ENCODE data around the gene SARNP.
"Not testable (repeated sequence)": the region's sequence is repeated elsewhere in the genome, so short reads cannot be mapped to it uniquely, and the experiment has no call there.

SARNP gene

DNA sequence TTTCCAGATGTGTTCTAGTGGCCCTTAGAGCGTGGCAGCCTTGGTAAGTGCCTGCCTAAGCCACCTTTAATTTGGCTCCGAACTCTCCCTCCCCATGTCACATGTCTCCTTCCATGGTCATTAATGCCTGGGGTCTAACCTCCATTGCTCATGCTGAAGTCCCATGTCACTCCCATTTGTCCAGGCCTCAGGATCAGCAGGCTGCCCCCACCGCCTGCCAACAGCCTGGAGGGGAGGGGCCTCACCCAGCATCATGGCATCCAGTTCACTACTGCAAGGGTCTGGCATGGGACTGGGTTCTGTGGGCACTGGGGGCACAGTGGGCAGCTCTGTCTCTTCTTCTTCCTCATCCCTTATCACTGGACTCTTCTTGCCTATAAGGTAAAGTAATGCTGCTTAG is 20.8 kb upstream of the SARNP start:
- DNase-seq, result no peak

DNA sequence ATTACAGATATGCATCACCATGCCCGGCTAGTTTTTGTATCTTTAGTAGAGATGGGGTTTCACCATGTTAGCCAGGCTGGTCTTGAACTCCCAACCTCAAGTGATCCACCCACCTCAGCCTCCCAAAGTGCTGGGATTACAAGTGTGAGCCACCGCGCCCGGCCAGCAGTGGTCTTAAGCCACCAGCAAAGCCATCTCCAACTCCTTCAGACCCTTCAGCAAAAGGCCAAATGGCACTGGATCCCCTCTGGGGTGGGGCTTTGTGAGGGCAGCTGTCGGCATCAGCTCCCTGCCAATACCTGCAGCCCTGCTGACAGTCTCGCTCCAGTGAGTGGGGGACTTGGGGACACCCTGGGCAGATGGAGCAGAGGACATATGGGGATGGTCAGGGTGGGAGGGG is 16.9 kb upstream of the SARNP start:
- not testable (repeated sequence) for DNase-seq

DNA sequence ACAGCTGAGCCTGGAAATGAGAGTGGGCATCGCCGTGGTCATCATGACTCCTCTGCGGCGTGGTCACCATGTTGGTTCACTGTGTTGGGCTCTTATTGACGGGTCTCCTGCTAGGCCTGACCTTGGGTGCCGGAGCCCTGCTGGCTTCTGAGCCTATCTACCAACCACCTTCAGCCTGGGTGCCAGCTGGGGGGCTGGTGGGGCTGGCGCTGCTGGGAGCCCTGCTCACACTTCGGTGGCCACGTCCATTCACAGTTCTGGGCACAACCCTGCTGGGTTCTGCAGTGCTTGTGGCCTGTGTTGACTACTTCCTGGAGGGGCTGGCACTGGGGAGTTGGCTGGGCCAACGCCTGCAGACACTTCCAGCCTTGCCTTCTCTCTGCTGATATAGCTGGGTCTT is 15.5 kb upstream of the SARNP start:
- DNase-seq, result no peak

DNA sequence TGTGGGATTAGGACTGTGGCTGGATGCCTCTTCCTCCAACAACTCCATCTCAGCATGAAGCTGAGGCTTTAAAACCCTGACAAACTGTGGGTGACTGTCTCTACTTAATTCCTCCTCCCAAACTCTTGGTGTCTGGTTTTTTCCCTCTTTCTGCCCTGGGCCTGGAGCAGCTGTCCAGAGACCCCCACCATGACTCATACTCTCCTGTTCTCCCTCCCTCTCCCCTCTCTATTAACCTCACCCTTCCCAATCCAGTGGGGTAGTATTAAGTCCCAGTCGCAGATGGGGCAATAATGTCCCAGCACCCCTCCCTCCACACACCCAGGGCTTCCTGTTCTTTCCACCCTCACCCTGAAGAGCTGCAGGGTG is 13.9 kb upstream of the SARNP start:
- no peak for DNase-seq

DNA sequence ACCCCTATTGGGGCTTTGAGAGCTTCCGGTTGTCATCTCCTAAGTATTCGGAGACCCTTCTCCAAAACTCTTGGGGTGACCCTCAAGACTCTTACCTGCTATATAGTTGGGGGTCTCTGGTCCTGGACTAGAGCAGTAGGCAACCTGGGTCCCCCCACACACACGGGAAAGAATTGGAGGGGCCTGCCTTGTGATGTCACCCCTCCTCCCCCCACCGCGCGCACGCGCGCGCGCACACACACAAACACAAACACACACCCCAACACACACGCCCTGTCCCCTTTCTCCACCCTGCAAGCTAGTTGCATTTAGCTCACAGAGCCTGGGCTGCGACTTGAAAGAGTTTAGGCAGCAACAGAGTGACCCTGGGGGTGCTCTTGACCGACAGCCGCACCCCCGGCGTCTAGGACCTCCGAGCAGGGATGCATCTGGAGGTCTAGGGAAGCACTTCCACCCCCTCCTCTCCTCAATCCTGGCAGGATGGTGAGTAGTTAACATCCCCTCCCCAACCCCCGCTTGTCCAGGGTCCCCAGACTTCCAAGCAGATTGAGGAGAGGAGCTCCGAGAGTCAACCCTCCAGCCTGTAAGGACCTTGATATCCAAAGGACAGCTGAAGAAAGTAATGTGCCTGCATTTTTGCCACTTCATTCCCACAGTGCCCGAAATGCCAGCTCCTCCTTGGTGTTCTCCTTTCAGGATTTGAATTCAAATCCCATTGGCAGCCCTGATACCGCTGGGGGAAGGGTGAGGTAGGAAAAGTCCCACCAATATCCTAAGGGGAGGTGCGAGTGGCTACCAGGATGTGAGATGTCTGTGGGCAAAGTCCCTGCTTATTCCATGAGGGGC is 13.3 kb upstream of the SARNP start:
- peak; percentile 36 to 43 for DNase-seq

DNA sequence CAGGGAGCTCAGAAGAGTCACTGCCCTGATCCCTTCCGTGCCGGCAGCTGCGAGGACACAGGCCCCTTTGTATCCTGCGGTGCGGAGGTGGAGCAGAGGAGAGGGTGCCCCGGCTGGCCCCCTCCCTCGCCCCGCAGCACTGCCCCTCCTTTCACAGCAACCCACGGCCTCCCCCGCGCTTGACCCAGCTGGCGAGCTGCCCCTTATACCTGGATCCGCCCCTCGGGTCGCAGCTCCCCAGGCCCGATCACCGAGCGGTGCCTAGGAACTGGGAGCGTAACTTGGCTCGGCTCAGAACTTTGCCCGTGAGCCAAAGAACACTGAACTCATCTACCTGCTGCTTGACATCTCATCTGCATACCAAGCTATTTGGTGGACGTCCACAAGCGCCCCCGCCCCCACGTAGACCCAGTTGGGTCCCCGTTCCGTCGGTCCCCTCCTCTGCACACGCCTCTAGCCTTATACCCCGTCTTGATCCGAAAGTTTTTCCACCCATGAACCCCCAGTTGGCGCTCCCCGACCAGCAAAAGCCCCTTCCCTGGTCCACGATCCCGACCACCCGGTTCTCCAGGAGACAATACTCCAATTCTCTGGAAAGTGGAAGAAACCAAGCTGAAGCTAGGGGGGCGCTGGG is 12.6 kb upstream of the SARNP start:
- peak; percentile 9 to 10 for DNase-seq

DNA sequence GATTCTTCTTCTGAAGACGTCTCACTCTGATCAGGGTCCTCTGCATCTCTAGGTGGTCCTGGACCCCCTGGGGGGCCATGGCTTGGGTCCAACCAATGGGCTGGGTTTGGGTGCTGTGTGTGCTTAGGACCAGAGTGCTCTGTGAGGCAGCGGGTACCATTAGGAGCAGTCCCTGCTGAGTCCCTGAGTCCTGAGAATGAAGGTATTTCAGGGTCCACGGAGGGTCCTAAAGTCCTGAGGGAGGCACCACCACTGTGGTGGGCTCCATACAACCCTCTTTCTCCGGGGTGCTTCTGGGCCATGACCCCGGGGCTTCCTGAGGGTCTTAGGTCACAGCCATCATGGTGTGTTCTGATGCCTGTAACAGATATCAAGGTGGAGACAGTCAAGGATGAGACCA is 10.8 kb upstream of the SARNP start:
- DNase-seq, result no peak

DNA sequence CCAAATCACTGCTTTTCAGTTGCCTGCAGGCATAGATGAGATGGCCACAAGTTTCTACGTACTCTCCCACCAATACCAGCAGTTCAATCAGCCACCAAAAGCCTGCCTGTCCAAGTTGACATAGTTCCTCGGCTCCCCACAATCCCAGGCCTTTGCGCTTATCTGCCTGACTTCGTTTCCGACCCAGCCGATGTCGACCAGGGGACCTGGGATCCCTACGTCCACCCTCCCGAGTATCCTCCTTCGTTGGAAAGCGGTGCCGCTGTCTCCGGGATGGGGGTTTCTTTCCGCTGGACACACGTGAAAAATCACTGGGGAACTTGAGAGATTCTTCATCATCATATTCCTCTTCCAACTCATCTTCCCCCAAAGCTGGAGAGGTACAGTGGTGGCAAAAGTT is 10.3 kb upstream of the SARNP start:
- DNase-seq, result no peak

DNA sequence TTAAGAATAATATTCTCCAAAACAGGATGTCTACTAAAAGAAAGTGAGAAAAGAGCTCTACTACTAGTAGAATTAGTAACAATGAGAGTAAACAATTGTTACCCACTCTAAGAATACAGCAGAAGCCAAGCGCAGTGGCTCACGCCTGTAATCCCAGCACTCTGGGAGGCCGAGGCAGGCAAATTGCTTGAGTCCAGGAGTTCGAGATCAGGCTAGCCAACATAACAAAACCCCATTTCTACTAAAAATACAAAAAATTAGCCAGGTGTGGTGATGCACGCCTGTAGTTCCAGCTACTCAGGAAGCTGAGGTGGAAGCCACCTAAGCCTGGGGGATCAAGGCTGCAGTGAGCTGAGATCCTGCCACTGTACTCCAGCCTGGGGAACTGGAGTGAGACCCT is 7.2 kb upstream of the SARNP start:
- DNase-seq, result no peak

DNA sequence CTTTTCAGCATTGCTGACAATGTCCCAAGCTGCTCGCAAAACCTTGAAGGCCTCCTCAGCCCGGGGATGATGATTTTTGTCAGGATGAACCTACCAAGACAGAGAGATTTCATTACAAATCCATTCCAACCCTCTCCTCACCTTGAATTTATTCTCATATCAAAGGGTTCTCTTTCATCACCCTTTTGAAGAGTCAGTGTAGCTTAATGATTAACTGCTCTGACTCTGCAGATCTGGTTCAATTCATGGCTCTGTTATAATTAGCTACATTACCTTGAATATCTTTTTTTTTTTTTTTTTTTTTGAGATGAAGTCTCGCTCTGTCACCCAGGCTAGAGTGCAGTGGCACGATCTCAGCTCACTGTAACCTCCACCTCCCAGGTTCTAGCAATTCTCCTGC is 5.9 kb upstream of the SARNP start:
- DNase-seq, result no peak

DNA sequence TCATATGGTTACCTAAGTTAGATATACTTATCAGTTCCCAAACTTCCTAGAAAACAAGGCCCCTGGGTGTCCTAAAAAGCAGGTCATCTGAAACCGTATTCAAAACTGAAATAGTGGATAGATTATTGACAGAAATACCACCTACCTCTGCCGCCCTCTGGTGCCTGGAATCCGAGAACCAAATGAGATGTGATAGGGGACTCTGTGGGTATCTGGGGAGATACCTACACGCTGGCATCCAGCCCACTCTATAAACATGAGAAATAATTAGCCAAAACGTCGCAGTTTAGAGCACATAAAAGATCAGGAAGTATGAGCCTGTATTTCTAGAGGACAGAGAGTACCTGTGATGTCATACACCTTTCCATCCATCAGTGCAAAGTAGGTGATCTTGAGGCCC is 4.7 kb upstream of the SARNP start:
- DNase-seq, result no peak

DNA sequence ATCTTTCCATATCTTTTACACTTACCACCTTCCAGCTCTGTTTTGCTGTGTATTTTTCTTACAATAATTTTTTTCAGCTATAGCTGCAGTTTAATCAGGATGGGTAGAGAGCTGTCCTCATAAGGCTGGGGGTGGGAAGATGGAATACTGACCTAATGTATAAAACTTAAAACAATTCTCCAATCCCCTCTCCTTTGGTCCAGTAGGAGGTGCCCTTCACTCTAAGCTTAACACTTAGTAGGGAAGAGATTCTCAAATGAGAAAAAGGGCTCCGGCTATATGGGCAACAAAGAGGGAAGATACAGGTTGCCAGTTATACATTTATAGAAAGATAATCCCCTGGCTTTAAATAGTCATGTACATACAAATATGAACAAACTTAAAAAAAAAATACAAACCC is 3.2 kb upstream of the SARNP start:
- no peak for DNase-seq

DNA sequence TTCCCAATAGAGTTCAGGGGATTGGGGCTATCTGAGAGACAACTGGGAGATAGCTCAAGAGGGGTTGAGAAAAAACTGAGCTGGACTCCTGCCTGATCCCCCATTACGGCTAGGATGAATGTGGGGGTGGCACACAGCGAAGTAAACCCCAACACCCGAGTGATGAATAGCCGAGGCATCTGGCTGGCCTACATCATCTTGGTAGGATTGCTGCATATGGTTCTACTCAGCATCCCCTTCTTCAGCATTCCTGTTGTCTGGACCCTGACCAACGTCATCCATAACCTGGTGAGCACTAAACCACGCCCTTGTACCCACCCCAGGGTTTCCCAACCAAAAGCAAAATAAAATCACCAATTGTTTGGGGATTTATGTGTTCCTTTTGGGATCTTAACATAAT is 1.4 kb upstream of the SARNP start:
- DNase-seq, result no peak

DNA sequence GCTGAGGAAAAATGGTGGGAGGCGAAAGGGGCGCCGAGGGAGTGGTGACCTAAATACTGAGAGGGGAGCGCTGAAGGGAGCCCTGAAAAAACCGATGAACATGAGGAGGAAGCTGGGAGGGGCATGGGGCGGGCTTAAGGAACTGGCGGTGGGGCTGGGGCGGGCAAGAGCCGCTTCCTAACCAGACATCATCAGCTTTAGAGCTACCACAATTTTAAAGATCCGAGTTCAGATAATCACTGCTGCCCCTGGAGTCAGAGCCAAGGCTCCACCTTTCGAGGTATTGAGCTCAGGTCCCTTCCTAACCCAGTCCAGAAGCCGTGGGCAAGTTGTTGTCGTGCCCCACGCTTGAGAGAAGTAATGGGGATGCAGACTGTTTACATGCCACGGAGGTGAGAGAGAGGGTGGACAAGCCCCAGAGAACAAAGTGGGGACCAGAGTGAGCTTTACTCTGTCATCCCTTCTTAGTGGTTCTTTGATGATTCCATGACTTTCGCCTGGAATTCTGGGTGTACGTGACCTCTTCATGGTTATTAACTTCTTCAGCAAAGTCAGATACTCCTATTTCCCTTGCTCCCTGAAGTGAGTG is 710 bp upstream of the SARNP start:
- no peak for DNase-seq

DNA sequence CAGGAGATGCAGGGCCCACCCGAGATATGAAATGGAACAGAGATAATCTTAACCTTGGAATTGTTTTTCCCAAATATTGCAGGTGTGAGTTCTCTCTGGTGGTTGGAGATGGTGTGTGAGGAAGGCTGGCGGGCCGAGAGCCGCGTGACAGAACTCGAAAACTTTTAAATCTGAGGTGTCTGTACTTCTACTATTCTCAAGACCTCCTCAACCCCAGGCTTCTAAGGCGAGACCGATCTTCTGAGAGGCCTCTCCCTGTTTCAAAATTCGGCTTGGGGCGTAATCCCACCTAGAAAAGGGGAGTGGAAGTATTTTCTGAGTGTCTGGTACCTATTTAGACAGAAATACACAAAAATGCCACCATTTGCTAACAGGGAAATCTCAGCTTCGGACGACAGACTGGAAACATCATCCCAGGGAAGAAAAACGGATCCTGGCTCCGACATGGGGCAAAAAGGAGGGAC is 611 bp downstream of the SARNP start:
- no peak for DNase-seq

DNA sequence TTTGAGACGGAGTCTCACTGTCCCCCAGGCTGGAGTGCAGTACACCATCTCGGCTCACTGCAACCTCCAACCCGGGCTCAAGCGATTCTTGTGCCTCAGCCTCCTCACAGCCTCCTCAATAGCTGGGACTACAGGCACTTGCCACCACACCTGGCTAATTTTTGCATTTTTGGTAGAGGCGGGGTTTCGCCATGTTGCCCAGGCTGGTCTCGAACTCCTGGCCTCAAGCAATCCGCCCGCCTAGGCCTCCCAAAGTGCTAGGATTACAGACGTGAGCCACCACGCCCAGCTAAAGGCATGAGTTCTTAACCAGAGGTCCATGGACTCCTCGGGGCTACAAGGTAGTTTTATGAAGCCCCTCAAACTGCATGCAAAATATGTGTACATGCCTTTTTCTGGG is 2.1 kb downstream of the SARNP start:
- no peak for DNase-seq

DNA sequence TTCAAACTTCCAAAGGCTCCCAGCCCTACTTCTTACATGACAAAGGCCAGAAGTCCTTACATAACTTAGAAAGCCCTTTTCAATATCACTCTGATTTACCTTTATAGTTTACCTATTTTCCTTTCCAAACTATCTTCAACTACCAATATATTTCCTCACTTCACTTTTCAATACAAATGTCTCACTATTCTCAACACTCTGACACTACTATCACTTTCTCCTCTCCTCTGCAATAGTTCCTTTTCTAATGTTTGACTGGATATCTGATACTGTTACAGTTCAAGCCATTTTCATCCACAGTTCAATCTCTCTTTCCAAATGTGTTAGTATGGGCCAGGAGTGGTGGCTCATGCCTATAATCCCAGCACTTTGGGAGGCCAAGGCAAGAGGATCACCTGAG is 3.3 kb downstream of the SARNP start:
- DNase-seq, result no peak

DNA sequence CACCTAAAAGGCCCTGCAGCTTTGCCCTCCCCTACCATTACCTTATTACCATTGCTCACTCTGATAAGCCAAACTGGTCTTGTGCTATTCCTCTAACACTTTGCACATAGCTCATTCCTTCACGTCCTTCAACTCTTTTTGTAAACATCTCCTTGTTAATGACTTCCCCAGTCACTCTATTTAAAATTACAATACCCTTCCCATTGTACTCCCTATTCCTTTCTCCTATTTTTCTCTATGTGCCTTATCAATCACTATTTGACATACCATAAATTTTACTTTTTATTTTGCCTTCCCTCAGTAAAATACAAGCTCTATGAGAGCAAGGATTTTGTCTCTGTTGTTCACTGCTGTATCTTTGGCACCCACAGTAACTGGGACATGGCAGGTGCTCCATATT is 5.4 kb downstream of the SARNP start:
- no peak for DNase-seq

DNA sequence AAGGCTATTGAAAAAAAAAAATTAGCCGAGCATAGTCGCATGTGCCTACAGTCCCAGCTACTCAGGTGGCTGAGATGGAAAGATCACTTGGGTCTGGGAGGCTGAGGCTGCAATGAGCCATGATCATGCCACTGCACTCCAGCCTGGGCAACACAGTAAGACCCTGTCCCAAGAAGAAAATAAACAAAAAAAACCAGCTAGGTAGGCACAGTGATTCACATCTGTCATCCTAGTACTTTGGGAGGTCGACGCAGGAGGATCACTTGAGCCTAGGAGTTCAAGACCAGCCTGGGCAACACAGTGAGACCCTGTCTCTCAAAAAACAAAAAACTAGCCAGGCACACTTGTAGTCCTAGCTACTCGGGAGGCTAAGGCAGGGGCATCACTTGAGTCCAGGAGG is 8.2 kb downstream of the SARNP start:
- no peak for DNase-seq

DNA sequence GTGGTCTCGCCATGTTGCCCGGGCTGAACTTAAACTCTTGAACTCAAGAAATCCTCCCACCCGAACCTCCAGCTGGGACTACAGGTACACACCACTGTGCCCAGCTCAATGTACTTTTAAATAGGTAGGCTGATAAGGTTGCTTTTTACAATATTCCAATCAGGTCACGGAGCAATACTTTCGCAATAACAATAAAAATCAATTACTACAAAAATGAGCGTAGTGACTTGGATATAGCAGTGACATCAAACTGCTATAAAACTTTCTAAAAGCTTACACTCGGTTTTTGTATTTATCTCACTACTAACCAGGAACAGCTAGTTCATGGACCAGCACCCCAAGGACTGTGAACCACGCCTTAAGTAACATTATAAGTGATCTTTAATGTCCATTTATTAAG is 10.5 kb downstream of the SARNP start:
- no peak for DNase-seq

DNA sequence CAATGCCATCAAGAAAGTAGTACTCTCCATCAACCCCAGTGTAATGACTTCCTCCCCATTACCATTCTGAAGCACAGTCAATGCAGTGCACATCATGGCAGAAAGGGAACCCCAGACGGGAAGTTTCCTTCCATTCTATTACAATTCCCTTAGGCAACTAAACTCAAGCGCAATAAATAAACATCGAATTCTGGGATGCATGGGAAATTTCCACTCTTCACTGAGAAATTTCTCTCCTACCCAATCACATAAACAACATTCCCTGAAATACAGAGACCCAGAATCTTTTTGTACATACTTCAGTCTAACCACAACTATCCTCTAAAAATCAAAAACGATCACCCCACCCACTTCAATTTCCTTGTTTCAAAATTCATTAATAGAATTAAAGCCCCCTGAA is 20.0 kb downstream of the SARNP start:
- no peak for DNase-seq

DNA sequence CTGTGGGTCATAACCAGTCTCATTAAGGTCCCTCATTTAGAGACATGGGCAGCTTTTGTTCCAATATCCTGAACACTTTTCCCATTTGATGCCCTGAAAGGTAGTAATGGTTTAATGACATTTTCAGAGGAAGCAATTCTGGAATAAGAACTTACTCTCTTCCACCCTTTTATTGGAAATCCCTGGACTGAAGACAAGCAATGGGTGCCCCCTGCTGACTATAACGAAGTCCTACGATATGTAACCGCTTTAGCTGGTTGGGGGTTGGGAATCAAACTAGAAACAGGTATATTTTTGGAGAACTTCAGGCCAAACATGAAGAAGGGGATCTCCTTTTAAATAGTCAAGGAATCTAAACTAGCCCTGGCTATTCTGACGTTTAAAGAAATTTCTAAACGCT is 20.5 kb downstream of the SARNP start:
- DNase-seq, result no peak

DNA sequence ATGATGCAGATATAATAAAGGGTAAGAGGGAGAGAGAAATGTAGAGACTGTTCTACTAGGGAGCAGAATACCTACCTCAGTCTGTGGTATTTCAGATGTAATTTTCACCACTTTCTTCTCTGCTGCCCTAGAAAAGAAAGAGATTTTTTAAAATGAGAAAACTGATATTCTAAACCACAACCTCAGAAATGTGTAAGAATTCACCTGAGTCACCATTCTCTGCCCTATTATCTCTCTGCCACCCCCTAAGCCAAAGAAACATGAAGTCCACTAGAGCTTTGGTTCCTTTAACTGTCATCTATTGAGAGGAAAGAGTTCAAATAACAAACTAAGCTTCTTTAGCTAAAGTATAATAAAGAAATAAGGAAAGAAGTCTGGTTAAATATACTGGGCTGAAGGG is 21.6 kb downstream of the SARNP start:
- no peak for DNase-seq

DNA sequence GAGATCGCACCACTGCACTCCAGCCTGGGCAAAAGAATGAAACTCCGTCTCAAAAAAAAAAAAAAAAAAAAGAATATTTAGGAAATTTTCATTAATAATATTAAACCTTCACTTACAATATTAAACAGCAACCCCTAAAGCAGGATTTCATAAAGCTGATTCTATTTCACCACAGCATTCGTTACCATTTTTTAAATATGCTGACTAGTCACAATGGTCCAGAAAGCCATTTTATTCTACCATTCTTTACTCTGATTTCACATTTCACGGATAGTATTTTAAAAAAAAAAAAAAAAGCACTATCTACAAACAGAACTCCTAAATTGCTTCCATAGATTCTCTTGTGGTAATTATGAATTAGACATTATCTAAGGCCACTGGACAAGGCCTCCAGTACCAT is 27.6 kb downstream of the SARNP start:
- DNase-seq, result no peak

DNA sequence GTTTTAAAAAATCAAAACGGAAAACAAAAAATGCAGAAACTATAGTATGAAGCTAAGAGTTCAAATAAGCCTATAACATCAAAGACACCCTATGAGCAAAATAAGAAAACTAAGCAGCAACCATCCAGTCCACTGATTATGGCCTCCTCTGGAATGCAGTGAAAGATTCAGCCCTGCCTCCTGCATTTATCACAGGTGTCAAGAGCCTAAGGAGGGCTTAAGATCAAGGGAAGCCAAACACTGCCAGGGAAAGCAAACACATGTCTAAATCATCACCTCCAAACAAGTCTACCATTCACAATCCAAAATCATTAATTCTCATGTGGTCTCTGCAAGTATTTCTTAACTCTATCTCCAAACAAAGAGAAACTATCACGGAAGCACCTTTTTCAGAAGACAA is 28.4 kb downstream of the SARNP start:
- DNase-seq, result no peak

Measured in activated CD4-positive, alpha-beta T cell treated with anti-CD3 and anti-CD28 coated beads, Interleukin-2, amount 50 U/mL, for 4 hours (primary cell).